ENCODE results near the gene GRIP1.

Gene GRIP1

DNA sequence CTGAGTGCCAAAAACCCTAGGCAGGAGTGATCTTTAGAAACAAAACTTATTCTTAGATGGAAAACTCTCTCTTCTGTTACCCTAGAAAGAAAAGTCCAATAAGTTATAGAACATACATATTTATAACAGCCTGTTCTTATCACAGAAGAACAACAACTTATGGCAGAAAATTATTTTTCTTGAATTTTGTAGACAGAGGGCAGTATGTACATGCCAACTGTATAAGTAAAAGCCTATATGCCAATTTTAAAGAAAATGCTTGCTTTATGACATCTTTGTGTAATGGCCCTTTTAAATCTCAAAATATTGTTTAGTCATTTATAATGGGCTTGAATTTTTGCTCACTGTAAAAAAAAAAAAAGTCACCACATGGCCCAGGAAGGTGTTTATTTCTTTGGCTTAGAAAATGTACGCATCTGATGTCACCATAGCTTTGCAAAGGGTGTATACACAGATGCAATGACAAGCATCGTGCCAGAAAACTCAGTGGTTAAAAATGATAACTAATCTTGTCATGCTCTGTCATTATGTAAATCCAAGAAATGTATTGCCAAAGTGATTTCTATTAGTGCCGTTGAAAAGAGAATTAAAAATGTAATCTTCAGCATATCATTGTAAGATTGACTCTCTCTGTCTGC is 38.3 kb upstream of the GRIP1 start:
- ChIA-PET CTCF (interaction anchor here (1.8 kb wide), 1 partner anchor 11 kb away, joined by 5 read pairs; no protein-coding TSS in a partner anchor), POLR2A (no interaction called here)
- TF ChIP-seq, protein P1, sequence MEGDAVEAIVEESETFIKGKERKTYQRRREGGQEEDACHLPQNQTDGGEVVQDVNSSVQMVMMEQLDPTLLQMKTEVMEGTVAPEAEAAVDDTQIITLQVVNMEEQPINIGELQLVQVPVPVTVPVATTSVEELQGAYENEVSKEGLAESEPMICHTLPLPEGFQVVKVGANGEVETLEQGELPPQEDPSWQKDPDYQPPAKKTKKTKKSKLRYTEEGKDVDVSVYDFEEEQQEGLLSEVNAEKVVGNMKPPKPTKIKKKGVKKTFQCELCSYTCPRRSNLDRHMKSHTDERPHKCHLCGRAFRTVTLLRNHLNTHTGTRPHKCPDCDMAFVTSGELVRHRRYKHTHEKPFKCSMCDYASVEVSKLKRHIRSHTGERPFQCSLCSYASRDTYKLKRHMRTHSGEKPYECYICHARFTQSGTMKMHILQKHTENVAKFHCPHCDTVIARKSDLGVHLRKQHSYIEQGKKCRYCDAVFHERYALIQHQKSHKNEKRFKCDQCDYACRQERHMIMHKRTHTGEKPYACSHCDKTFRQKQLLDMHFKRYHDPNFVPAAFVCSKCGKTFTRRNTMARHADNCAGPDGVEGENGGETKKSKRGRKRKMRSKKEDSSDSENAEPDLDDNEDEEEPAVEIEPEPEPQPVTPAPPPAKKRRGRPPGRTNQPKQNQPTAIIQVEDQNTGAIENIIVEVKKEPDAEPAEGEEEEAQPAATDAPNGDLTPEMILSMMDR (IDR thresholded peaks at IDR 0.05; ENCODE audit: control extremely low read depth, extremely low read depth, low read depth, missing control alignments) = no peak
- DNase-seq (ENCODE audit: extremely low spot score) = no peak

GRCh38 chr12:66716522-66716921 is 37.6 kb upstream of the GRIP1 start:
- POLR2A ChIA-PET = no interaction called here
- CTCF ChIA-PET = interaction anchor here (1.8 kb wide), 1 partner anchor 11 kb away, joined by 5 read pairs; no protein-coding TSS in a partner anchor
- DNase-seq (ENCODE audit: extremely low spot score) = no peak
- TF ChIP-seq, protein P1 (IDR thresholded peaks at IDR 0.05; ENCODE audit: control extremely low read depth, extremely low read depth, low read depth, missing control alignments) = no peak

DNA sequence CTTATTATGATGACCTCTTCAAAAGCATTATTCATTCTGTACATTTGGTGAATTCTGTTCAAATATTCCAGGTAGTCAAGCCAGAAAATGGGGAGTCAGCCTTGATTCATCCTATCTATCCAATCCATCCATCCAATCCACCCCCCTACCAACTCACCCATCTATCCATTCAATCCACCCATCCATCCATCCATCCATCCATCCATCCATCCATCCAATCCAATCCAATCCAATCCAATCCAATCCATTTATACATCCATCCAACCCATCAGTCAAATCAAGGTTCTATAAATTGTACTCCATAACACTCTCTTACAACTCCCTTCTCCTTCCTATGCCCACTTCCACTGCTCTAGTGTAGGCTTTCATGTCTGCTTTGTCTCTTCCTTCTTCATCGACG is 35.8 kb upstream of the GRIP1 start:
- DNase-seq (ENCODE audit: extremely low spot score) = no peak
- POLR2A ChIA-PET = no interaction called here
- CTCF ChIA-PET = no interaction called here
- TF ChIP-seq, protein P1 (IDR thresholded peaks at IDR 0.05; ENCODE audit: control extremely low read depth, extremely low read depth, low read depth, missing control alignments) = no peak

DNA sequence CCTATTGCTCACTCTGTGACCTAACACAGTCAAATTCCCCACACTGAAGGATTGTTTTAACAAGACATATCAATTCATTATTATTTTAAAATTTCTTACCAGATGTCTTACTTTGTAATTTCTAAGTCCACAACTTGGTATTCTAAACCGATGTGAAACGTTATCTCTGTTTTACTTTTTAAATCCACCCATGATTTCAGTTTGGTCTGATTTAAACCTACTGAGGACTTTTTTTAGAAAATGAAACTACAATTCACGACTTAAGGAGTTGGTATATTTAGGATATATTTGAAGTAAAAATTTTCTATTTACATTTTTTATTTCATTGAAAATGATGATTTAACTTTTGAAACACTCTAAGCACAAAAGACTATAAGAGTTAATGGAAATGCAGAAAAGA is 35.1 kb upstream of the GRIP1 start:
- CTCF ChIA-PET = interaction anchor here (1.1 kb wide), 1 partner anchor 21 kb away, joined by 3 read pairs; no protein-coding TSS in a partner anchor
- no peak for DNase-seq (ENCODE audit: extremely low spot score)
- TF ChIP-seq, protein P1 (IDR thresholded peaks at IDR 0.05; ENCODE audit: control extremely low read depth, extremely low read depth, low read depth, missing control alignments) = no peak
- POLR2A ChIA-PET = no interaction called here

DNA sequence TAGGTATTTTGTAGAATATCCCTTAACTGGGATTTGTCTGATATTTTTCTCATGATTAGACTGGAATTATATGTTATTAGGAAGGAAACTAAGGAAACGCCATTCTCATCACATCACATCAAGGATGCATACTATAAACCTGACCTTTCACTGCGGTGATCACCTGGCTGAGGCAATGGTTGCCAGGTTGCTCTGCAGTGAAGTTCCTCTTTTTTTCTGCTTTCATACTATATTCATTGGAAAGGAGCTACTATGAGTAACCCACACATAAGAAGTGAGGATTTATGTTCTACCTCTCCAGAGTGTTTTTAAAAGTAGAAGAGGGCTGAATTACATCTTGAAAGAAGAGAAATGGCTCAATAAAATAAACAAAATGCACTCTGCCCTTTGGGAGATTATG is 31.0 kb upstream of the GRIP1 start:
- ChIA-PET CTCF (interaction anchor here (1.0 to 5.6 kb wide), 14 partner anchors 9 to 1819 kb away, joined by 3 to 26 read pairs (median 8); no protein-coding TSS in a partner anchor), POLR2A (no interaction called here)
- TF ChIP-seq, protein P1 (IDR thresholded peaks at IDR 0.05; ENCODE audit: control extremely low read depth, extremely low read depth, low read depth, missing control alignments) = no peak
- no peak for DNase-seq (ENCODE audit: extremely low spot score)

DNA sequence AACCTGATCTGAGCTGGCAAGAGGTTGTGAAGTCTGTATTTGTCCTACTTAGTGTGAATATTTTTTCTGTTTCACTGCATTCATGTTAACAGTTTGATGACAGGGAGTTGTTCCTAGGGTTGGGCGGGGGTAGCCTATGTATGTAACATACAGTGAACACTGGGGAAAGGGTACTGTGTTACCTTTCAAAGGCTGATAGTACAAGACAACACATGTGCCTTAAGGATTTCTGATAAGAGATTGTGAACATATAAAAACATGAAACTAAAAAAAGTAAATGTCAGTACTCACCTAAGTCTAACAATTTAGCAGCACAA is 30.5 kb upstream of the GRIP1 start:
- ChIA-PET POLR2A (no interaction called here), CTCF (interaction anchor here (0.8 to 5.6 kb wide), 19 partner anchors 9 to 1929 kb away, joined by 3 to 26 read pairs (median 5); no protein-coding TSS in a partner anchor)
- DNase-seq (ENCODE audit: extremely low spot score) = no peak
- TF ChIP-seq, protein P1 (IDR thresholded peaks at IDR 0.05; ENCODE audit: control extremely low read depth, extremely low read depth, low read depth, missing control alignments) = no peak
